ENCODE results near the gene KRT40.

KRT40 gene

DNA sequence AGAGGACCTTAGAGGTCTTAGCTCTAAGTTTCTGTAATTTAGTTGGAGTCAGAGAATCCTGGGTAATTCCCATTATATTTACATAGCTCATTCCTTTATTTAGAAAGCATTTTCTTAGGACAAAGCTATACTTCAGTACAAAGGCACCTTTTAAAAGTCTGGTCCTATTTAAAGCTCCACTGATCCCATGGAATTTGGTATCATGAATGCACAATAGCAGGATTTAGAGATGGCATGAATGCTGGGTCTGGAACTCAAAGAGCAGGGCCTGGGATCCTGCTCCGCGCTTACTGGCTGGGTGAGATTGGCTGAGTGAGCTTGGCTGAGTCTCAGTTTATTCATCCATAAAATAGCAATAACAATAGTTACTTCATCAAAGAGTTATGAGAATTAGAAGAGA lies 51.5 kb downstream of the KRT40 start:
- Histone ChIP-seq H3K4me1 (ENCODE audit: control insufficient read depth, low read depth, low read length) (peaks cover 11% of the 10 kb centered on the region), H3K36me3 (ENCODE audit: control insufficient read depth, low read depth, low read length) (no peaks in the 10 kb centered on the region), H3K4me3 (ENCODE audit: low read length) (no peak overlapping the region), H3K27me3 (ENCODE audit: control insufficient read depth, insufficient read depth, low read length) (no peaks in the 10 kb centered on the region), H3K9ac (ENCODE audit: low read length) (no peak overlapping the region), H3K9me3 (ENCODE audit: control insufficient read depth, low read depth, low read length) (no peaks in the 10 kb centered on the region), H3K27ac (ENCODE audit: low read length) (no peak overlapping the region)

DNA sequence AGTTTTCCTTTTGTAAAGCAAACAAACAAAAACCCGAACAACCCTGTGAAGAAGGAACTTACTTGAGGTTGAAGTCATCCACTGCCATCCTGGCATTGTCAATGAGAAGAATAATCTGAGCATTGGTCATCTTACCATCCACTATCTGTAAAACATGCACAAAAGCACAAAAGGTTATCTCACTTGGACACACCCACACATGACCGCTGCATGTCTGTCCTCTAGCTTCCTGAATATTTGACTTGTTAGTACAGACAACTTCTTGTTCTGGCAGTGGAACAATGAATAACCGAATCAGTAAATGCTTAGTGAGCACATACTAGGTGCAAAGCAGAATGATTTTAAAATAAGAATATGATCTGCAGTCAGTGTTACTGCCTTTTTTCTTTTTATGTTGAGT lies 52.8 kb downstream of the KRT40 start:
- Histone ChIP-seq H3K27ac (ENCODE audit: low read length) (no peak overlapping the region), H3K4me3 (ENCODE audit: low read length) (no peak overlapping the region), H3K4me1 (ENCODE audit: control insufficient read depth, low read depth, low read length) (peaks cover 3% of the 10 kb centered on the region), H3K36me3 (ENCODE audit: control insufficient read depth, low read depth, low read length) (no peaks in the 10 kb centered on the region), H3K27me3 (ENCODE audit: control insufficient read depth, insufficient read depth, low read length) (no peaks in the 10 kb centered on the region), H3K9ac (ENCODE audit: low read length) (no peak overlapping the region), H3K9me3 (ENCODE audit: control insufficient read depth, low read depth, low read length) (no peaks in the 10 kb centered on the region)
